Stomach (tissue), 9 donors: ENCODE data around the gene GPATCH1. TPM values are rescaled to one million over a fixed set of nuclear protein-coding genes. Genes with fewer than 3 reads are reported as not detected.
"Not testable (repeated sequence)": the region's sequence is repeated elsewhere in the genome, so short reads cannot be mapped to it uniquely, and the experiment has no call there.

Source experiments
- DNase-seq, 2 donors: peaks; one replicate each; pipeline versions ENCODE4 v3.0.0 to v3.0.0-alpha.2; 2013 to 2019
- H3K27ac ChIP-seq, 5 donors: fragments of 200-600 bp in 4 of 5; sonication (generic) in 4 of 5; one replicate each; pipeline ENCODE4 v1.5.1; 2013 to 2019; ENCODE audit warnings: mild to moderate bottlenecking in 1 of 5, moderate library complexity in 1 of 5
- H3K27me3 ChIP-seq, 3 donors: fragments of 200-600 bp; sonication (generic); one replicate each; pipeline ENCODE4 v1.5.1; 2017 to 2019; ENCODE audit warnings: mixed run types in 1 of 3
- H3K36me3 ChIP-seq, 4 donors: fragments of 200-600 bp; sonication (generic); 1 replicate in 3 of 4; 2 replicates in 1 of 4; pipeline ENCODE4 v1.5.1; 2016 to 2019
- H3K4me1 ChIP-seq, 4 donors: fragments of 200-600 bp; sonication (generic); one replicate each; pipeline ENCODE4 v1.5.1; 2016 to 2019
- H3K4me3 ChIP-seq, 4 donors: fragments of 200-600 bp; sonication (generic) in 3 of 4; one replicate each; pipeline ENCODE4 v1.5.1; 2016 to 2019; ENCODE audit warnings: mild to moderate bottlenecking in 1 of 4
- H3K9me3 ChIP-seq, 4 donors: fragments of 200-600 bp; sonication (generic); one replicate each; pipeline ENCODE4 v1.5.1; 2016 to 2019
- CTCF ChIP-seq, 7 experiments: fragments of 450-650 bp in 4 of 7; fragments of 200-600 bp in 3 of 7; sonication (generic) in 3 of 7; IDR thresholded peaks; one replicate each; pipeline ENCODE4 v1.5.1; 2016 to 2019; ENCODE audit warnings: antibody characterized with exemption in 7 of 7, control low read depth in 2 of 7, mild to moderate bottlenecking in 1 of 7
- EP300 ChIP-seq: sonication (generic); formaldehyde crosslinking; IDR thresholded peaks from one replicate; pipeline ENCODE4 v1.6.1; 2017; ENCODE audit warnings: antibody characterized with exemption
- POLR2A ChIP-seq, 4 donors: fragments of 450-650 bp; IDR thresholded peaks; one replicate each; pipeline ENCODE4 v1.6.1; 2016; ENCODE audit warnings: antibody characterized with exemption in 4 of 4, control low read depth in 2 of 4, mild to moderate bottlenecking in 1 of 4, moderate library complexity in 1 of 4
- POLR2AphosphoS5 ChIP-seq, 3 donors: sonication (generic); formaldehyde crosslinking; IDR thresholded peaks; one replicate each; pipeline ENCODE4 v1.6.1; 2016; ENCODE audit warnings: antibody characterized with exemption in 3 of 3
- WGBS, 5 donors: extraction: QIAGEN DNeasy Blood & Tissue Kit in 3 of 5; methylation state at CpG; one replicate each; pipeline versions ENCODE4 v1.1.5 to v1.1.7; 2013 to 2018; 5-methylcytosine and 5-hydroxymethylcytosine counted together
- intact Hi-C: fragments of 100-400 bp; cut with DNase I; formaldehyde crosslinking; loops from one replicate; pipeline ENCODE4 v1.15.1; 2023; ENCODE audit warnings: low total_unique reads
- polyA plus RNA-seq, 3 donors: library from polyadenylated mRNA; stranded (reverse); fragments of 200-250 nt; gene quantifications; one replicate each; pipeline ENCODE4 v1.2.3, GENCODE V29; 2013
- total RNA-seq, 5 donors: library from RNA; depleted of rRNA; stranded (reverse); fragments of >200 nt; gene quantifications; one replicate each; pipeline versions ENCODE4 v1.1.0 to v1.2.3, GENCODE V29; 2014 to 2016
- donor health status: healthy with polysubstance abuse.
- donor health status: Bipolar disorder and iron deficiency.
- donor health status: healthy.

The GPATCH1 gene
- total and polyA plus RNA-seq, 8 donors, result 1.2 to 31.5 (median 5.6) TPM

GRCh38 chr19:33159149-33159548, 78.2 kb downstream of the GPATCH1 start:
- no peak for TF ChIP-seq CTCF (IDR thresholded peaks at IDR 0.05)
- TF ChIP-seq POLR2A (IDR thresholded peaks at IDR 0.05), result no peak
- TF ChIP-seq EP300, result no peak
- TF ChIP-seq POLR2AphosphoS5 (IDR thresholded peaks at IDR 0.05), result no peak
- H3K4me3 ChIP-seq, result no peak overlapping the region
- H3K27me3 ChIP-seq, result no peaks in the 10 kb centered on the region
- no peaks in the 10 kb centered on the region for H3K4me1 ChIP-seq
- H3K9me3 ChIP-seq, result no peaks in the 10 kb centered on the region
- 87 to 99% (median 97%) methylated on average over 4 of the region's 4 CpGs for WGBS, 5 donors
- H3K27ac ChIP-seq, result no peak overlapping the region
- no peak for DNase-seq
- H3K36me3 ChIP-seq, result no peaks in the 10 kb centered on the region
- intact Hi-C loops, result no loop called here

GRCh38 chr19:33159893-33160292, 78.9 kb downstream of the GPATCH1 start:
- no peak for DNase-seq
- no peaks in the 10 kb centered on the region for H3K27me3 ChIP-seq
- no peak overlapping the region for H3K27ac ChIP-seq
- WGBS, 5 donors, result 87 to 93% (median 91%) methylated on average over 8 of the region's 8 CpGs
- H3K4me1 ChIP-seq, result no peaks in the 10 kb centered on the region
- no peaks in the 10 kb centered on the region for H3K9me3 ChIP-seq
- H3K36me3 ChIP-seq, result no peaks in the 10 kb centered on the region
- H3K4me3 ChIP-seq, result no peak overlapping the region
- TF ChIP-seq CTCF (IDR thresholded peaks at IDR 0.05) (no peak), POLR2AphosphoS5 (IDR thresholded peaks at IDR 0.05) (no peak), EP300 (no peak), POLR2A (IDR thresholded peaks at IDR 0.05) (no peak)
- intact Hi-C loops, result no loop called here

GRCh38 chr19:33161201-33161600, 80.2 kb downstream of the GPATCH1 start:
- no peak for DNase-seq
- Histone ChIP-seq H3K4me1 (no peaks in the 10 kb centered on the region), H3K4me3 (no peak overlapping the region), H3K36me3 (no peaks in the 10 kb centered on the region), H3K9me3 (no peaks in the 10 kb centered on the region), H3K27me3 (no peaks in the 10 kb centered on the region), H3K27ac (no peak overlapping the region)
- TF ChIP-seq POLR2A (IDR thresholded peaks at IDR 0.05) (no peak), CTCF (IDR thresholded peaks at IDR 0.05) (no peak), POLR2AphosphoS5 (IDR thresholded peaks at IDR 0.05) (no peak), EP300 (no peak)
- intact Hi-C loops, result no loop called here
- WGBS, 5 donors, result 58 to 90% (median 82%) methylated on average over 4 of the region's 4 CpGs

GRCh38 chr19:33163481-33163880, 82.5 kb downstream of the GPATCH1 start:
- WGBS, 5 donors, result 84 to 94% (median 92%) methylated on average over 6 of the region's 6 CpGs
- intact Hi-C loops, result no loop called here
- H3K27ac ChIP-seq, result no peak overlapping the region

GRCh38 chr19:33166037-33166436, 85.1 kb downstream of the GPATCH1 start:
- H3K36me3 ChIP-seq, H3K27me3 ChIP-seq, H3K27ac ChIP-seq: not testable (repeated sequence)

More at GRCh38 chr19:33163481-33163880, 82.5 kb downstream of the GPATCH1 start:
- no peak for TF ChIP-seq EP300
- no peak for TF ChIP-seq POLR2A (IDR thresholded peaks at IDR 0.05)
- TF ChIP-seq CTCF (IDR thresholded peaks at IDR 0.05), result no peak
- TF ChIP-seq POLR2AphosphoS5 (IDR thresholded peaks at IDR 0.05), result no peak
- Histone ChIP-seq H3K27me3 (no peaks in the 10 kb centered on the region), H3K4me3 (no peak overlapping the region), H3K4me1 (no peaks in the 10 kb centered on the region), H3K36me3 (no peaks in the 10 kb centered on the region), H3K9me3 (peaks cover 0 to 11% (median 3%) of the 10 kb centered on the region in 4 donors)
- no peak for DNase-seq

More at GRCh38 chr19:33166037-33166436, 85.1 kb downstream of the GPATCH1 start:
- H3K9me3 ChIP-seq, result peaks cover 0 to 11% (median 3%) of the 10 kb centered on the region in 4 donors
- DNase-seq, intact Hi-C loops, H3K4me1 ChIP-seq, H3K4me3 ChIP-seq: not testable (repeated sequence)
- 65 to 73% (median 70%) methylated on average over 6 of the region's 6 CpGs for WGBS, 5 donors
